ENCODE results near the gene SLF2. TPM values are rescaled to one million over a fixed set of nuclear protein-coding genes. Genes with fewer than 3 reads are reported as not detected.

The SLF2 gene
- total and polyA plus RNA-seq, 2 donors from 2014 or later, result 6.7 to 29.6 TPM

DNA sequence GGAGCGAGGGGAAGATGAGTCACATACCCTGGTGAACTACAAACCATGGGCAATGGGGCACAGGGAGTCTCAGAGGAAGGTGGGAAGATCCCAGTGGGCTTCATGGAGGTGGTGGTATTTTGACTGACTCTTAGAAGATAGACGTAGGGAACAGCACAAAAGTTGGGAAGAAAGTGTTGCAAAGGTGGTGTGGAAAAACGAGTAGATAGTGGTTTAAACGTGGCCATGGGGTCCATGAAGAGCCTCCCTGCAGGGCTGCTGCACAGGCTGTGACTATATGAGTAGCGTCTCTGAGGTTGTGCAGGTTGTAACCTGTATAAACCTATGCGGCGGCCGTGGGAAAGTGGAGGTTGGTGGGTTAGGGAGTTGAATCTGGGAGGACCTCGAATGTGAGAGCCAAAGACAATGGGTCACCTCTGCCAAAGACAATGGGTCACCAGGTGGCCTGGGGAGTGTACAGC, 100.6 kb downstream of the SLF2 start:
- FAIRE-seq (no peak), DNase-seq (no peak)
- no peak overlapping the region for H3K4me3 ChIP-seq (ENCODE audit: low read length in 3 of 3)
- no peaks in the 10 kb centered on the region for H3K9me3 ChIP-seq (ENCODE audit: control insufficient read depth in 2 of 3, insufficient read depth in 1 of 3, low read length in 3 of 3)
- no peak overlapping the region for H3K27ac ChIP-seq (ENCODE audit: low read depth in 2 of 2, low read length in 2 of 2)
- TF ChIP-seq, protein P1, sequence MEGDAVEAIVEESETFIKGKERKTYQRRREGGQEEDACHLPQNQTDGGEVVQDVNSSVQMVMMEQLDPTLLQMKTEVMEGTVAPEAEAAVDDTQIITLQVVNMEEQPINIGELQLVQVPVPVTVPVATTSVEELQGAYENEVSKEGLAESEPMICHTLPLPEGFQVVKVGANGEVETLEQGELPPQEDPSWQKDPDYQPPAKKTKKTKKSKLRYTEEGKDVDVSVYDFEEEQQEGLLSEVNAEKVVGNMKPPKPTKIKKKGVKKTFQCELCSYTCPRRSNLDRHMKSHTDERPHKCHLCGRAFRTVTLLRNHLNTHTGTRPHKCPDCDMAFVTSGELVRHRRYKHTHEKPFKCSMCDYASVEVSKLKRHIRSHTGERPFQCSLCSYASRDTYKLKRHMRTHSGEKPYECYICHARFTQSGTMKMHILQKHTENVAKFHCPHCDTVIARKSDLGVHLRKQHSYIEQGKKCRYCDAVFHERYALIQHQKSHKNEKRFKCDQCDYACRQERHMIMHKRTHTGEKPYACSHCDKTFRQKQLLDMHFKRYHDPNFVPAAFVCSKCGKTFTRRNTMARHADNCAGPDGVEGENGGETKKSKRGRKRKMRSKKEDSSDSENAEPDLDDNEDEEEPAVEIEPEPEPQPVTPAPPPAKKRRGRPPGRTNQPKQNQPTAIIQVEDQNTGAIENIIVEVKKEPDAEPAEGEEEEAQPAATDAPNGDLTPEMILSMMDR (IDR thresholded peaks at IDR 0.05; ENCODE audit: borderline replicate concordance, extremely low read depth, insufficient read depth), result no peak
- peaks cover 0 to 15% (median 0%) of the 10 kb centered on the region in 3 donors for H3K4me1 ChIP-seq (ENCODE audit: control insufficient read depth in 2 of 3, insufficient read depth in 2 of 3, low read depth in 1 of 3, low read length in 3 of 3)
- H3K27me3 ChIP-seq (ENCODE audit: control insufficient read depth, insufficient read depth, low read length), result peaks cover 4% of the 10 kb centered on the region
- intact Hi-C loops (cut with DNase I), result no loop called here
- H3K9ac ChIP-seq (ENCODE audit: low read length in 3 of 3), result no peak overlapping the region
- no peaks in the 10 kb centered on the region for H3K36me3 ChIP-seq (ENCODE audit: control insufficient read depth in 2 of 3, insufficient read depth in 3 of 3, low read length in 3 of 3)

GRCh38 chr10:101014230-101014884, 101.6 kb downstream of the SLF2 start:
- Histone ChIP-seq H3K27me3 (ENCODE audit: control insufficient read depth, insufficient read depth, low read length) (peaks cover 4% of the 10 kb centered on the region), H3K4me1 (ENCODE audit: control insufficient read depth in 2 of 3, insufficient read depth in 2 of 3, low read depth in 1 of 3, low read length in 3 of 3) (peaks cover 0 to 17% (median 0%) of the 10 kb centered on the region in 3 donors), H3K4me3 (ENCODE audit: low read length in 3 of 3) (no peak overlapping the region), H3K27ac (ENCODE audit: low read depth in 2 of 2, low read length in 2 of 2) (no peak overlapping the region), H3K9ac (ENCODE audit: low read length in 3 of 3) (no peak overlapping the region), H3K9me3 (ENCODE audit: control insufficient read depth in 2 of 3, insufficient read depth in 1 of 3, low read length in 3 of 3) (no peaks in the 10 kb centered on the region), H3K36me3 (ENCODE audit: control insufficient read depth in 2 of 3, insufficient read depth in 3 of 3, low read length in 3 of 3) (no peaks in the 10 kb centered on the region)
- TF ChIP-seq, protein P1 (IDR thresholded peaks at IDR 0.05; ENCODE audit: borderline replicate concordance, extremely low read depth, insufficient read depth), result peak; percentile 85
- intact Hi-C loops (cut with DNase I), result no loop called here
- FAIRE-seq (no peak), DNase-seq (peak; percentile 74 to 88 (median 81))

Small RNAs within 50 kb of the gene (microRNA-seq; reads per million reads assigned to microRNA genes)
- not detected for gene MIR608

Other genes starting within 250 kb of the SLF2 start
- gene PAX2, start 167.4 kb upstream of the SLF2 start, total RNA-seq, result 102 TPM
- 28.3 TPM for gene PAX2, start 167.4 kb upstream of the SLF2 start, polyA plus RNA-seq (ENCODE audit: insufficient read depth, low read depth, low replicate concordance)
- gene SEMA4G, start 56.5 kb downstream of the SLF2 start, total RNA-seq, result 6.1 TPM
- gene SEMA4G, start 56.5 kb downstream of the SLF2 start, polyA plus RNA-seq (ENCODE audit: insufficient read depth, low read depth, low replicate concordance), result 23.5 TPM
- 81.5 TPM for gene MRPL43, start 74.5 kb downstream of the SLF2 start, total RNA-seq
- gene MRPL43, start 74.5 kb downstream of the SLF2 start, polyA plus RNA-seq (ENCODE audit: insufficient read depth, low read depth, low replicate concordance), result 157 TPM
- gene TWNK, start 74.6 kb downstream of the SLF2 start, total RNA-seq, result 8.9 TPM
- 3.8 TPM for gene TWNK, start 74.6 kb downstream of the SLF2 start, polyA plus RNA-seq (ENCODE audit: insufficient read depth, low read depth, low replicate concordance)
- gene LZTS2, start 86.8 kb downstream of the SLF2 start, total RNA-seq, result 54.7 TPM
- 47.3 TPM for gene LZTS2, start 86.8 kb downstream of the SLF2 start, polyA plus RNA-seq (ENCODE audit: insufficient read depth, low read depth, low replicate concordance)
- 1.6 TPM for gene PDZD7, start 118.2 kb downstream of the SLF2 start, total RNA-seq
- gene PDZD7, start 118.2 kb downstream of the SLF2 start, polyA plus RNA-seq (ENCODE audit: insufficient read depth, low read depth, low replicate concordance), result 1.9 TPM
- gene SFXN3, start 118.3 kb downstream of the SLF2 start, total RNA-seq, result 51.6 TPM
- 23.3 TPM for gene SFXN3, start 118.3 kb downstream of the SLF2 start, polyA plus RNA-seq (ENCODE audit: insufficient read depth, low read depth, low replicate concordance)
- 9.8 TPM for gene KAZALD1, start 149.0 kb downstream of the SLF2 start, total RNA-seq
- 9.7 TPM for gene KAZALD1, start 149.0 kb downstream of the SLF2 start, polyA plus RNA-seq (ENCODE audit: insufficient read depth, low read depth, low replicate concordance)
- gene TLX1, start 218.3 kb downstream of the SLF2 start, total RNA-seq, result not detected
- not detected for gene TLX1, start 218.3 kb downstream of the SLF2 start, polyA plus RNA-seq (ENCODE audit: insufficient read depth, low read depth, low replicate concordance)

Data from kidney (tissue), 14 donors.